Right lobe of liver (tissue), 6 donors: Measurements from ENCODE around the gene PPA2. TPM values are rescaled to one million over a fixed set of nuclear protein-coding genes. Genes with fewer than 3 reads are reported as not detected.
"Not testable (repeated sequence)": the region's sequence is repeated elsewhere in the genome, so short reads cannot be mapped to it uniquely, and the experiment has no call there.

ENCODE experiments used
- ATAC-seq, 4 donors: fragments of 200-7000 bp; cut with Tn5 transposase; one replicate each; pipeline ENCODE4 v1.9.1; 2020; ENCODE audit warnings: mild to moderate bottlenecking in 4 of 4, moderate library complexity in 4 of 4
- DNase-seq, 3 donors: peaks; one replicate each; pipeline ENCODE4 v3.0.0-alpha.2; 2020
- H3K27ac ChIP-seq, 3 donors: fragments of 200-600 bp; one replicate each; pipeline ENCODE4 v1.8.0; 2022
- H3K27me3 ChIP-seq, 2 donors: fragments of 200-600 bp; one replicate each; pipeline ENCODE4 v1.8.0; 2022
- H3K36me3 ChIP-seq, 4 donors: fragments of 200-600 bp; sonication (generic) in 1 of 4; one replicate each; pipeline versions ENCODE4 v1.5.1 to v1.8.0; 2017 to 2022; ENCODE audit warnings: control low read depth in 1 of 4
- H3K4me1 ChIP-seq, 4 donors: fragments of 200-600 bp; sonication (generic) in 1 of 4; one replicate each; pipeline versions ENCODE4 v1.5.1 to v1.8.0; 2017 to 2022; ENCODE audit warnings: control low read depth in 1 of 4
- H3K4me3 ChIP-seq, 3 donors: fragments of 200-600 bp; one replicate each; pipeline ENCODE4 v1.8.0; 2022
- H3K9me3 ChIP-seq, 4 donors: fragments of 200-600 bp; sonication (generic) in 1 of 4; one replicate each; pipeline versions ENCODE4 v1.5.1 to v1.8.0; 2017 to 2022; ENCODE audit warnings: control low read depth in 1 of 4
- POLR2A ChIP-seq: fragments of 450-650 bp; IDR thresholded peaks from one replicate; pipeline ENCODE4 v1.6.1; 2017; ENCODE audit warnings: antibody characterized with exemption, mild to moderate bottlenecking
- WGBS: methylation state at CpG from one replicate; pipeline ENCODE4 v1.1.6; 2018; ENCODE audit warnings: low coverage, low lambda C conversion rate; ENCODE audit not compliant: insufficient coverage; ENCODE audit errors: missing lambda C conversion rate; 5-methylcytosine and 5-hydroxymethylcytosine counted together
- intact Hi-C, 2 donors: fragments of 100-400 bp; cut with DNase I; formaldehyde crosslinking; loops; one replicate each; pipeline versions ENCODE4 v1.11.2 to v1.14.1; 2022
- total RNA-seq, 6 experiments: library from RNA; depleted of rRNA in 2 of 6; stranded (reverse); fragments of >200 nt in 2 of 6; fragmentation: NEBNext Ultra II Directional in 3 of 6; extraction: Animal tissue kit (Norgen Biotek cat#: 25700) in 3 of 6; gene quantifications; one replicate each; pipeline versions ENCODE4 v1.1.0 to v1.2.4, GENCODE V29; 2016 to 2023
- TF ChIP-seq, protein P1 (sequence below), 4 donors: fragments of 200-600 bp in 3 of 4; fragments of 450-650 bp in 1 of 4; IDR thresholded peaks; one replicate each; pipeline versions ENCODE4 v1.5.1 to v1.8.0; 2016 to 2022; ENCODE audit warnings: antibody characterized with exemption in 4 of 4, mild to moderate bottlenecking in 2 of 4
- donor health status: DM: no; HTN: yes; CAD: no.
- donor health status: DM: no; HTN: no; CAD: no.
- donor health status: DM: no; HTN: no; CAD: no.
- donor health status: DM: no; HTN: yes; CAD: no.
- donor health status: DM: no; HTN: yes; CAD: no.

PPA2 gene
- total RNA-seq, 6 experiments from 2014 or later, result 45.9 to 78.3 (median 65.1) TPM

DNA sequence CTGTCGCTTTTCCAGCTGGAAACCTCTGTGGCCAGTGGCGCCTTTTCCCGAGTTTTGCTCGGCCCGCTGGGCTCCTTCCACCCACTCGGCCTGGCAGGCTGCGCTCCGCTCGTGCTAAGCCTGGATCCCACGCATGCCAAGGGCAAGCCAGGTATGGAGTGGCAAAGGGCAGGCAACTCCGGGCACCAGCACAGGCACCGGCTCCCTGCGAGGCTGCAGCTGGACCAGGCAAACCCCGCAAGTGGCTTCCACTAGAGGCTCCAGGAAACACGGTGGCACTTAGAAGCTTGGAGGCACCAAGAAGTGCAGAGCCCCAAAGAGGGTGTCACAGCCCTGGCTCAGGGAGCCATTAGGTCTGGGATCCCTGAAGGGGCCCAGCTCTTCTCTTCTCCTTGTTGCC is 59.5 kb downstream of the PPA2 start:
- TF ChIP-seq, protein P1, sequence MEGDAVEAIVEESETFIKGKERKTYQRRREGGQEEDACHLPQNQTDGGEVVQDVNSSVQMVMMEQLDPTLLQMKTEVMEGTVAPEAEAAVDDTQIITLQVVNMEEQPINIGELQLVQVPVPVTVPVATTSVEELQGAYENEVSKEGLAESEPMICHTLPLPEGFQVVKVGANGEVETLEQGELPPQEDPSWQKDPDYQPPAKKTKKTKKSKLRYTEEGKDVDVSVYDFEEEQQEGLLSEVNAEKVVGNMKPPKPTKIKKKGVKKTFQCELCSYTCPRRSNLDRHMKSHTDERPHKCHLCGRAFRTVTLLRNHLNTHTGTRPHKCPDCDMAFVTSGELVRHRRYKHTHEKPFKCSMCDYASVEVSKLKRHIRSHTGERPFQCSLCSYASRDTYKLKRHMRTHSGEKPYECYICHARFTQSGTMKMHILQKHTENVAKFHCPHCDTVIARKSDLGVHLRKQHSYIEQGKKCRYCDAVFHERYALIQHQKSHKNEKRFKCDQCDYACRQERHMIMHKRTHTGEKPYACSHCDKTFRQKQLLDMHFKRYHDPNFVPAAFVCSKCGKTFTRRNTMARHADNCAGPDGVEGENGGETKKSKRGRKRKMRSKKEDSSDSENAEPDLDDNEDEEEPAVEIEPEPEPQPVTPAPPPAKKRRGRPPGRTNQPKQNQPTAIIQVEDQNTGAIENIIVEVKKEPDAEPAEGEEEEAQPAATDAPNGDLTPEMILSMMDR (IDR thresholded peaks at IDR 0.05), result no peak
- TF ChIP-seq POLR2A, result no peak
- Histone ChIP-seq H3K4me3 (no peak overlapping the region), H3K27ac (no peak overlapping the region), H3K9me3 (no peaks in the 10 kb centered on the region), H3K27me3 (no peaks in the 10 kb centered on the region), H3K36me3 (no peaks in the 10 kb centered on the region), H3K4me1 (no peaks in the 10 kb centered on the region)
- intact Hi-C loops, result no loop called here
- ATAC-seq, result peak in 1 of 4 donors; percentile 18
- 96% methylated on average over 4 of the region's 15 CpGs for WGBS
- peak in 1 of 3 donors; percentile 49 for DNase-seq

DNA sequence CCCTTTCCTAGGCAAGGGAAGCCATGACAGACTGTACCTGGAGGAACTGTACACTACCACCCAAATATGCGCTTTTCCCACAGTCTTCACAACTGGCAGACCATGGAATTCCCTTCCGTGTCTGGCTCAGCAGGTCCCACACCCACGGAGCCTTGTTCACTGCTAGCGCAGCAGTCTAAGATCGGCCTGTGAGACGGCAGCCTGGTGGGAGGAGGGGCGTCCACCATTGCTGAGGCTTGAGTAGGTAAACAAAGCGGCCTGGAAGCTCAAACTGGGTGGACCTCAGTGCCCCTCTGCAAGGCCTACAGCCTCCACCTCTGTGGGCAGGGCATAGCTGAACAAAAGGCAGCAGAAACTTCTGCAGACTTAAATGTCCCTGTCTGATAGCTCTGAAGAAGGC is 64.7 kb downstream of the PPA2 start:
- WGBS, result 100% methylated on average over 1 of the region's 8 CpGs
- H3K27me3 ChIP-seq, H3K36me3 ChIP-seq, H3K4me3 ChIP-seq, H3K4me1 ChIP-seq, ATAC-seq, H3K27ac ChIP-seq, intact Hi-C loops, DNase-seq, H3K9me3 ChIP-seq: not testable (repeated sequence)

DNA sequence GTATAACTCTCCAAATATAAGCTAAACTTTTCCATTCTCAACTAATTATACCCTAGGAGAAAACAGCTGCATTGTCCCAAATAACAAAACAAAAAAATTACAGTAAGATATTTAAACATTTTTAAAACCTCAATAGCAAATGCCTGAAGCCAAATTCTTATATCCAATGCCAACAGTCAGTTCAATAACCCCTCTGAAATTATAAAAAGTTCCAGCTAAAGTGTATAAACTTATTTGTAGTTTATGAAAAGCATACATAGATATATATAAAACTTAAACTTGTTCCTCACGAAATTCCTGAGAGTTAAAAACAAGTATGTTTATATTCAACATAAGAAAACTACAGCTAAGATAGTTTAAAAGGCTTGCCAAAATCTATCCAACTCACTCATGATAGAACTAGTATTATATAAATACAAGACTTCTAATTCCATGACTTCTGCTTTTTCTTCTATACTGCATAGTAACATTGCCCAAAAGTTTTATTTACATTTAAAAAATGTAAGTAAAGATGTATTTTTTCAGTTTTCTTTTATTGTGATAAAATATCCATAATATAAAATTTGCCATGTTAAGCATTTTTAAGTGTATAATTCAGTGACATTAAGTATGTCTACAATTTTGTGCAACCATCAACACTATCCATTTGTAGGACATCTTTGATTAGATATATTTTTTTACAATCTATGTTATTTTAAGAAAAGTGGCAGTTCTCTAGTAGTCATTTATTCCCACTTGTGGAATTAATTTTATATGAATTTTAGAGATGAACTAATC is 72.8 kb downstream of the PPA2 start:
- H3K4me1 ChIP-seq, result no peaks in the 10 kb centered on the region
- H3K9me3 ChIP-seq, result no peaks in the 10 kb centered on the region
- no peak overlapping the region for H3K4me3 ChIP-seq
- H3K36me3 ChIP-seq, result no peaks in the 10 kb centered on the region
- H3K27me3 ChIP-seq, result no peaks in the 10 kb centered on the region
- intact Hi-C loops, result no loop called here
- TF ChIP-seq POLR2A, result no peak
- TF ChIP-seq, protein P1 (IDR thresholded peaks at IDR 0.05), result no peak
- 94% methylated on average over 1 of the region's 1 CpG for WGBS
- ATAC-seq (no peak), DNase-seq (no peak)
- no peak overlapping the region for H3K27ac ChIP-seq

DNA sequence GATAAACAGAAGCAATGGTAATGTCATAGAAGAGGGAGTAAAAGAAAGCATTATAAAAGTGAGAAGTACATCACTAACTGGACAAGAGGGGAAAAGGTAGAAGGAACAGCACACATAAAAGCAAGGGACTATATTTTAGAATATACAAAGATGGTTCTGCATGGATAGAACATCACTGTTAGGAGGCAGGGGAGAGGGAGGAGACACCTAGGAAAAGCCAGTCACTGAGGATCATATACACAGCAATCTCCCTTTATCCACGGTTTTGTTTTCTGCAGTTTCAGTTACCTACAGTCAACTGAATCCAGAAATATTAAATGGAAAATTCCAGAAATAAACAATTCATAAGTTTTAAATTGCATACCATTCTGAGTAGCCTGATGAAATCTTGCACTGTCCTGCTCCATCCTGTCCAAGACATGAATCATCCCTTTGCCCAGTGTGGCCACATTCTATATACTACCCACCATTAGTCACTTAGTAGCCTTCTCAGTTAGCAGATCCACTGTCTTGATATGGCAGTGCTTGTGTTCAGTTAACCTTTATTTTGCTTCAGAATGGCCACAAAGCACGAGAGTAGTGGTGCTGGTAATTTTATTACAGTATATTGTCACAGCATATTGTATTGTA is 74.2 kb downstream of the PPA2 start:
- no peaks in the 10 kb centered on the region for H3K4me1 ChIP-seq
- TF ChIP-seq, protein P1 (IDR thresholded peaks at IDR 0.05), result no peak
- no peak for TF ChIP-seq POLR2A
- H3K36me3 ChIP-seq, result peaks cover 0 to 10% (median 0%) of the 10 kb centered on the region in 4 donors
- no peak overlapping the region for H3K27ac ChIP-seq
- H3K9me3 ChIP-seq, result no peaks in the 10 kb centered on the region
- H3K27me3 ChIP-seq, result no peaks in the 10 kb centered on the region
- DNase-seq (no peak), ATAC-seq (no peak)
- intact Hi-C loops, result no loop called here
- 100% methylated on average over 2 of the region's 2 CpGs for WGBS
- H3K4me3 ChIP-seq, result no peak overlapping the region

DNA sequence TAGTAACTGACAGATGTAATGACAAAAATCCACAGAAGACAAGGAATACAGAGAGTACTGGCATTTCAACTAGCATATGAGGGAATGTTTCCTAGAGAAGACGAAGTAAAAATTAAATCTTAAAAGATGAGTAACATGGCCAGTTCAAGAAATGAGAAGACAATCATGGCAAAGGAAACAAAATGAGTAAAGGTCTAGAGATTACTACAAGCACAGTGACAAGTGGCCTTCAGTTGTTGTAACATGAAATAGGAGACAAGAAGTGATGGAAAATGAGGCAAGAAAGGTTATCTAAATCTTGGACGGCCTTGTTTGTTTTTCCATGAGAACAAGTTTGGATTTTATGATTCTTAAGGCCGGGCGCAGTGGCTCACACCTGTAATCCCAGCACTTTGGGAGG is 81.0 kb downstream of the PPA2 start:
- TF ChIP-seq, protein P1 (IDR thresholded peaks at IDR 0.05), result no peak
- TF ChIP-seq POLR2A, result no peak
- H3K9me3 ChIP-seq, result no peaks in the 10 kb centered on the region
- ATAC-seq (no peak), DNase-seq (no peak)
- no peaks in the 10 kb centered on the region for H3K27me3 ChIP-seq
- H3K36me3 ChIP-seq, result peaks cover 0 to 10% (median 2%) of the 10 kb centered on the region in 4 donors
- H3K27ac ChIP-seq, result no peak overlapping the region
- H3K4me1 ChIP-seq, result no peaks in the 10 kb centered on the region
- 76% methylated on average over 4 of the region's 4 CpGs for WGBS
- no peak overlapping the region for H3K4me3 ChIP-seq
- intact Hi-C loops, result no loop called here
